Liver (tissue), 9 donors: Measurements from ENCODE around the gene DST. TPM values are rescaled to one million over a fixed set of nuclear protein-coding genes. Genes with fewer than 3 reads are reported as not detected.

Experiments used
- DNase-seq: peaks from one replicate; pipeline ENCODE4 v3.0.0-alpha.2; 2017; ENCODE audit warnings: low spot score
- H3K27ac ChIP-seq, 2 donors: one replicate each; pipeline ENCODE4 v1.7.0; 2013; ENCODE audit warnings: inconsistent platforms in 2 of 2, low read length in 2 of 2, control low read depth in 1 of 2, low read depth in 1 of 2, mild to moderate bottlenecking in 1 of 2
- H3K27me3 ChIP-seq, 4 donors: one replicate each; pipeline versions ENCODE4 v1.6.1 to v1.7.0; 2013; ENCODE audit warnings: low read length in 3 of 4, inconsistent platforms in 1 of 4, mild to moderate bottlenecking in 1 of 4, moderate library complexity in 1 of 4; ENCODE audit not compliant: control insufficient read depth in 4 of 4, insufficient read depth in 4 of 4
- H3K36me3 ChIP-seq, 4 donors: one replicate each; pipeline versions ENCODE4 v1.6.1 to v1.7.0; 2013; ENCODE audit warnings: low read length in 3 of 4, mild to moderate bottlenecking in 3 of 4, low read depth in 1 of 4, moderate library complexity in 1 of 4; ENCODE audit not compliant: control insufficient read depth in 4 of 4, insufficient read depth in 3 of 4
- H3K4me1 ChIP-seq, 4 donors: one replicate each; pipeline versions ENCODE4 v1.6.1 to v1.7.0; 2013; ENCODE audit warnings: low read length in 3 of 4, mild to moderate bottlenecking in 3 of 4, moderate library complexity in 1 of 4; ENCODE audit not compliant: control insufficient read depth in 4 of 4, insufficient read depth in 4 of 4
- H3K4me3 ChIP-seq, 3 donors: one replicate each; pipeline versions ENCODE4 v1.6.1 to v1.7.0; 2013; ENCODE audit warnings: low read length in 3 of 3, control low read depth in 1 of 3, low read depth in 1 of 3, mild to moderate bottlenecking in 1 of 3
- H3K9ac ChIP-seq, 2 donors: one replicate each; pipeline ENCODE4 v1.7.0; 2013; ENCODE audit warnings: low read length in 2 of 2, mild to moderate bottlenecking in 2 of 2, moderate library complexity in 2 of 2, control low read depth in 1 of 2, low read depth in 1 of 2
- H3K9me3 ChIP-seq, 4 donors: one replicate each; pipeline versions ENCODE4 v1.6.1 to v1.7.0; 2013; ENCODE audit warnings: low read length in 3 of 4; ENCODE audit not compliant: control insufficient read depth in 4 of 4
- ATF3 ChIP-seq: IDR thresholded peaks from 2 replicates; pipeline ENCODE4 v1.6.1; 2016; ENCODE audit warnings: antibody characterized with exemption
- CTCF ChIP-seq: fragments of 150-350 bp; IDR thresholded peaks from 2 replicates; pipeline ENCODE4 v1.5.1; 2017; ENCODE audit warnings: improper control_type of control experiment, low read depth, low read length; ENCODE audit not compliant: missing input control
- EGR1 ChIP-seq, 2 donors: IDR thresholded peaks; 2 replicates each; pipeline ENCODE4 v1.6.1; 2016 to 2018; ENCODE audit warnings: antibody characterized with exemption in 2 of 2, low read depth in 2 of 2
- FOXA1 ChIP-seq: IDR thresholded peaks from 2 replicates; pipeline ENCODE4 v1.6.1; 2016; ENCODE audit warnings: antibody characterized with exemption
- GABPA ChIP-seq, 2 donors: IDR thresholded peaks in 1 of 2; conservative IDR thresholded peaks in 1 of 2; 2 replicates each; pipeline ENCODE4 v1.6.1; 2016; ENCODE audit warnings: antibody characterized with exemption in 2 of 2, mild to moderate bottlenecking in 1 of 2, moderate library complexity in 1 of 2
- HNF4A ChIP-seq, 2 donors: conservative IDR thresholded peaks; 2 replicates each; pipeline ENCODE4 v1.6.1; 2016; ENCODE audit warnings: antibody characterized with exemption in 2 of 2, mild to moderate bottlenecking in 2 of 2
- JUND ChIP-seq, 2 donors: IDR thresholded peaks; 2 replicates each; pipeline ENCODE4 v1.6.1; 2016; ENCODE audit warnings: antibody characterized with exemption in 2 of 2
- MAX ChIP-seq: IDR thresholded peaks from 2 replicates; pipeline ENCODE4 v1.6.1; 2016; ENCODE audit warnings: antibody characterized with exemption
- NR2F2 ChIP-seq: IDR thresholded peaks from 2 replicates; pipeline ENCODE4 v1.6.1; 2016; ENCODE audit warnings: antibody characterized with exemption
- RAD21 ChIP-seq, 2 donors: IDR thresholded peaks; 2 replicates each; pipeline ENCODE4 v1.6.1; 2016; ENCODE audit warnings: antibody characterized with exemption in 2 of 2, mild to moderate bottlenecking in 2 of 2
- REST ChIP-seq: IDR thresholded peaks from 2 replicates; pipeline ENCODE4 v1.6.1; 2016; ENCODE audit warnings: antibody characterized with exemption, mild to moderate bottlenecking
- RXRA ChIP-seq, 2 donors: IDR thresholded peaks; 2 replicates each; pipeline ENCODE4 v1.6.1; 2017 to 2018; ENCODE audit warnings: antibody characterized with exemption in 2 of 2, mild to moderate bottlenecking in 1 of 2
- SP1 ChIP-seq: IDR thresholded peaks from 2 replicates; pipeline ENCODE4 v1.6.1; 2018; ENCODE audit warnings: antibody characterized with exemption, mild to moderate bottlenecking
- YY1 ChIP-seq: IDR thresholded peaks from 2 replicates; pipeline ENCODE4 v1.6.1; 2016; ENCODE audit warnings: antibody characterized with exemption, mild to moderate bottlenecking
- ZBTB33 ChIP-seq: IDR thresholded peaks from 2 replicates; pipeline ENCODE4 v1.6.1; 2016; ENCODE audit warnings: antibody characterized with exemption
- WGBS: extraction: QIAGEN DNeasy Blood & Tissue Kit; methylation state at CpG from one replicate; pipeline ENCODE4 v1.1.7; 2013; 5-methylcytosine and 5-hydroxymethylcytosine counted together
- polyA plus RNA-seq, 2 donors: library from polyadenylated mRNA; stranded (reverse) in 1 of 2; unstranded in 1 of 2; fragments of 200-250 nt in 1 of 2; fragments of >200 nt in 1 of 2; fragmentation: Nextera tagmentation in 1 of 2; extraction: Ambion mirVana in 1 of 2; gene quantifications; one replicate each; pipeline versions ENCODE4 v1.2.1 to v1.2.3, GENCODE V29; 2013 to 2015
- total RNA-seq, 2 donors: library from RNA; depleted of rRNA; stranded (reverse); fragments of >200 nt; gene quantifications; one replicate each; pipeline ENCODE4 v1.2.3, GENCODE V29; 2014
- donor health status: healthy.
- donor health status: healthy.
- donor health status: healthy.
- donor health status: healthy.
- donor health status: healthy.

The DST gene
- total and polyA plus RNA-seq, 4 donors: 30.5 to 234 (median 86.7) TPM

- H3K36me3 ChIP-seq: peaks cover 0 to 52% (median 41%) of the 10 kb centered on the region in 4 donors
- DNase-seq: no peak
- H3K9ac ChIP-seq: no peak overlapping the region
- H3K27me3 ChIP-seq: no peaks in the 10 kb centered on the region
- 98% methylated on average over 2 of the region's 2 CpGs for WGBS
- H3K27ac ChIP-seq: no peak overlapping the region
- TF ChIP-seq CTCF (no peak), FOXA1 (no peak), SP1 (no peak), HNF4A (conservative IDR thresholded peaks at IDR 0.05) (no peak), ATF3 (no peak), MAX (no peak), GABPA (IDR thresholded peaks at IDR 0.05 in 1 of 2, conservative IDR thresholded peaks at IDR 0.05 in 1 of 2) (no peak), RAD21 (IDR thresholded peaks at IDR 0.05) (no peak), REST (no peak), NR2F2 (no peak), JUND (IDR thresholded peaks at IDR 0.05) (no peak), EGR1 (IDR thresholded peaks at IDR 0.05; ENCODE audit: low read depth in 2 of 2) (no peak), ZBTB33 (no peak), RXRA (IDR thresholded peaks at IDR 0.05) (no peak)
- H3K4me1 ChIP-seq: no peaks in the 10 kb centered on the region
- no peak overlapping the region for H3K4me3 ChIP-seq
- H3K9me3 ChIP-seq: no peaks in the 10 kb centered on the region
Observed at GRCh38 chr6:56490993-56491392, 151.7 kb downstream of the DST start.

- no peak for DNase-seq
- Histone ChIP-seq H3K9me3 (no peaks in the 10 kb centered on the region), H3K27ac (no peak overlapping the region), H3K4me3 (no peak overlapping the region), H3K36me3 (peaks cover 1 to 49% (median 45%) of the 10 kb centered on the region in 4 donors), H3K27me3 (no peaks in the 10 kb centered on the region), H3K9ac (no peak overlapping the region), H3K4me1 (peaks cover 0 to 2% (median under 1%) of the 10 kb centered on the region in 4 donors)
- no peak for TF ChIP-seq FOXA1
- no peak for TF ChIP-seq YY1
- TF ChIP-seq EGR1 (IDR thresholded peaks at IDR 0.05; ENCODE audit: low read depth in 2 of 2): no peak
- no peak for TF ChIP-seq MAX
- no peak for TF ChIP-seq ZBTB33
- TF ChIP-seq CTCF: no peak
- TF ChIP-seq ATF3: no peak
Observed at GRCh38 chr6:56489559-56489958, 153.1 kb downstream of the DST start.
